NCI-H2196 (cell line): ENCODE measurements around the gene SIGLEC12.
"Not testable (repeated sequence)": the region's sequence is repeated elsewhere in the genome, so short reads cannot be mapped to it uniquely, and the experiment has no call there.

Source experiments
- DNase-seq: peaks from one replicate; lab custom pipeline; 2025; ENCODE audit not compliant: unreplicated experiment; lab: John Stamatoyannopoulos, UW

The SIGLEC12 gene

GRCh38 chr19:51460164-51460992 lies 41.2 kb downstream of the SIGLEC12 start:
- DNase-seq, result no peak

GRCh38 chr19:51458899-51459505 lies 42.6 kb downstream of the SIGLEC12 start:
- DNase-seq, result no peak

- no peak for DNase-seq
Measured at GRCh38 chr19:51458051-51458645, 43.5 kb downstream of the SIGLEC12 start, which contains the start of gene SIGLEC8. Gene SIGLEC8 (minus strand): TSS chr19:51458454. CDS start chr19:51458387, 67 bp downstream.

GRCh38 chr19:51457351-51458013 lies 44.1 kb downstream of the SIGLEC12 start:
- no peak for DNase-seq

GRCh38 chr19:51456541-51457290 lies 44.9 kb downstream of the SIGLEC12 start:
- DNase-seq, result no peak

GRCh38 chr19:51450730-51451307 lies 50.8 kb downstream of the SIGLEC12 start:
- no peak for DNase-seq

GRCh38 chr19:51448411-51449016 lies 53.1 kb downstream of the SIGLEC12 start:
- DNase-seq, result no peak

GRCh38 chr19:51448011-51448410 lies 53.6 kb downstream of the SIGLEC12 start:
- no peak for DNase-seq

- DNase-seq, result not testable (repeated sequence)
Measured at GRCh38 chr19:51447510-51447909, 54.1 kb downstream of the SIGLEC12 start.

GRCh38 chr19:51441410-51442390 lies 59.9 kb downstream of the SIGLEC12 start:
- DNase-seq, result no peak
